HG03108 (cell line): ENCODE data around the gene TAOK3.
"Not testable (repeated sequence)": the region's sequence is repeated elsewhere in the genome, so short reads cannot be mapped to it uniquely, and the experiment has no call there.

Experiments used
- ATAC-seq: cut with Tn5 transposase; IDR thresholded peaks from one replicate; pipeline ENCODE4 v1.9.1; 2021; ENCODE audit warnings: moderate library complexity; ENCODE audit not compliant: unreplicated experiment

TAOK3 gene

DNA sequence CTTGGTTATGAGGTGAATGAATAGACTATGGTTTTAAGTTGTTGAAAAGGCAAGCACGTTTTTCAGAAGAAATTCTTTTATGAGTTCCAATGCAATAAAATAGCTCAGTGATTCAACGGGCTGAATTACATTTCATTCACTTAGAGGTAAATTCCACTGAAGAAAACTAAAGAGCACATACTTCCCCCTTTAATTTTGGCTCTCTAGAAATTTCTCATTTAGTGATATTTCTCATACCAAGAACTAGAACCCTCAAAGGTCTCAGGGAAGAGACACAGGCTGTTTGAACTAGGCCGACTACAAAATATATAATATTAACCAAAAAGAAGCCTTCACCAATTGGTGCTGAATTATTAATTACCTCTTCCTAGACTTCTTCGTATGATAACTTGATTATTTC, 68.6 kb downstream of the TAOK3 start:
- ATAC-seq = no peak

DNA sequence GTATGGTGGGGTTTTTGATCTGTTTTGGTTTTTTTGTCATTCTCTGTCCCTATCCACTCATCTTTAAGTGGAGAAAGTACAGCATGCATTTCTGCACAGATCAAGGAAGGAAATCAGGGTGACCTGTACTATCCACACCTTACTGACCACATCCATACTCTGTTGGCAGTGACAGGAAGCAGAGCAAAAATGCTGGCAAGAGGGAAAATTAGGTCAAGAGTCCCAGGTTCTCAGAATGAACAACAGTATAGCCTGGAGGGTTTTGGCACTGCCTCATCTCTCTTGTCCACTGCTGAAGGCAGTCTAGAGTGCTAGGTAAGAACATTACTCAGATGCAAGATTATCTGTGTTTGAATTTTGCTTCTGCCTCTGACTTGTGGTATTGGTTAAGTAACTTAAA, 70.7 kb downstream of the TAOK3 start:
- no peak for ATAC-seq

DNA sequence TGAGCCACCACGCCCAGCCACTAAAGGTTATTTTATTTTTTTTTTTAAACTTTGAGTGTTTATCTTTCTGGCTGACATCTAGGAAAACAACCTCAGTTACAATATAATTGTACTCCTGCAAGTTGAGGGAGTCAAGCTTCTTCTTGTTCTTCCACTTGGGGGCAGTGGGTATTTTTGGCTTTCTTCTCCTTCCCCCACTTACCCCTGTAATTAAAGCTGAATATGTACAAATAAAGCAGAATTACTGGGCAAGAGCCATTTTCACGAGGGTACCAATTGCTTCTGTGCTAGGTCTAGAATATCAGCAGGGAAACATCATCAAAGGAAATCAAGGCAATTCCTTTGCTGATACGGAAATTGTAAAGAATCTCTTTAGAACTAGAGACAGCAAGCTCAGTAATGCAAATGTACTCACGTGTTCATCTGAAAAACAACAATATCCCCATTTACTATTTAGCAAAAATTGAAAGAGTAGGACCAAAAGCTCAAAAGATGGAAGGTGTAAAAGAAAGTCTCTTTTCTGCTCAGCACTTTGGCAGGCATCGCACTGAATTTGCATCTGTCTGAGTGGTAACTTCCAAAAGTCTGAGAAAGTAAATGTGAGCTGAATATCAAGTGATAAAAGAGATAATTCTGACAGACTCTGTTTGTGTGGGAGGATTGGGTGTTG, 72.8 kb downstream of the TAOK3 start:
- ATAC-seq = no peak

DNA sequence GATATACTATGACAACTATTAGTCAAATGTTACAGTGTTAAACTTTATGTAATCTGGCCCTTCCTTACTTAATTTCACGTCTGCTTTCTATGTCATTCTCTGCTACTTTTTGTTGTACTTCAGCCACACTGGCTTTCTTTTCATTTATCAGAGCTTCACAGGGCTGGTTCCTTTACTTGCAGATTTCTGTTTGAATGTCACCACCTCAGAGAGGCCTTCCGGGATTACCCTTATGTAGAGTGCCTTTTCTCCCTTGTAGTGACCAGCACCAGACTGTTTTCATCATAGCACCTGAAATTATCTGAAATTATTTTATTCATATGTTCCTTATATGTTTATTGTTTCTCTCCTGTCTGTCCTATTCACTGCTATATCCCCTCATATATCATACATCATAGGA, 75.4 kb downstream of the TAOK3 start:
- no peak for ATAC-seq

DNA sequence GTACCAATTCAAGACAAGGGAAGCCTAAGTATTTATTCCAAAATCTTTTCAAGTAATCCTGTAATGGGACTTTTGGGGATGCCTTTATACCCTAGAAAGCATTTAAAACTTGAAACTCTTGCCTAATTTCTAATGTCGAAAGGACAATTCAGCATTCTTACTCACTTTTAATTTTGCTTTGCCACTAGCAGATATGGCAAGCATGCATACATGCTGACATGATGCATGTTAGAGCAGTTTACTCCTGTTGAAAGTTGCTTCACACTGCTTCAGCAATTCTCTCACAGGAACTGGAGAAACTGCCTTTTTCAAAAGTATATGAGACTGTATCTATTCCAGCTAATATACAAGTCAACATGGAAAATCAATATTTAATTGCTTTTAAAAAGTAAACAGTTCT, 79.9 kb downstream of the TAOK3 start:
- ATAC-seq = no peak

DNA sequence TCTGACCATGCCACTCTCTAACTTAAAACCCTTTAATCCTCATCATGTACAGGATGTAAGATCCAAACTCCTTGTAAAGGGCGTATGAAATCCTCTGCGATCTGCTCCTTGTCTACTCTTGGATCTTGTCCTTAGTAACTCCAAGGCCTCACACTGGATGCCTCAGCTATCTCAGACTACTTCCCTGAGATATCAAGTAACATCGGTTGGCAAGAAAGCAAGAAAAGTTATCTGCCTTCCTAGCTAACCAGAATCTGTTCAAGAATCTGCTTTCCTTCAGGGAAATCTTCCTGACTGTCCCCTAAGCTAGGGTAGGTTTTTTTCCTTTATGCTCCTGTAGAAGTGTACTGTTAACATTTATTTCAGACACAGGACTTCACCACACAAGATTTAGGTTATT, 82.6 kb downstream of the TAOK3 start:
- ATAC-seq = no peak

DNA sequence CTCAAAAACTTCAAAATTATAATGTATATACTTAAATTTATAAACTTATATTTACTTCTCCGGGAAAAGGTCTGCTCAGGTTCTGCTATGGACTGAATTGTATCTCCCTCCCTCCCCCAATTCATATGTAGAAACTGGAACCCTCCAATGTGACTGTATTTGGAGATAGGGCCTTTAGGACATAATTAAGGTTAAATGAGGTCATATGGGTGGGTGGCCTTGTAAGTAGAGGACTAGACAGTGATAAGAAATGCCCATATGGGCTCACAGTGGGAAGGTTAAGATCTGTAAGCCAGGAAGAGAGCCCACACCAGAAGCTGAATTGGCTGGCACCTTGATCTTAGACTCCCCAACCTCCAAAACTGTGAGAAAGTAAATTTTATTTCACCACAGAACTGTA, 84.5 kb downstream of the TAOK3 start:
- no peak for ATAC-seq

DNA sequence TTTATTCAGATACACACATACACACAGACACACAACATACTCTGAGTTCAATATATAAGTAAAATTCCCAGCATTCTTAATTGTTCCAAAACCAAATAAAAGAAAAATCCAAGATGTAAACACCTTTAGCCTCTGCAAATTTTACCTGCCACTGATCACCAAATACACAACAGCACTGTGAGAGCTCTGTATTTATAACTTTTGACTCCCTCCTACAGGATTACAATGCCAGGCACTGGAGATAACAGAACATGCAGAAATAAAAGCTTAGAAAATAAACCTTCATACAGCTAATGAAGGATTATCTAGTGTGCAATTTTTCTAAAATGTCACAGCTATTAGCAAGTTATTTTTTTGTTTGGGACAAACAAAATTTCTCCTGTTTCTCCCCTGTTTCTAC, 85.0 kb downstream of the TAOK3 start:
- ATAC-seq = no peak

DNA sequence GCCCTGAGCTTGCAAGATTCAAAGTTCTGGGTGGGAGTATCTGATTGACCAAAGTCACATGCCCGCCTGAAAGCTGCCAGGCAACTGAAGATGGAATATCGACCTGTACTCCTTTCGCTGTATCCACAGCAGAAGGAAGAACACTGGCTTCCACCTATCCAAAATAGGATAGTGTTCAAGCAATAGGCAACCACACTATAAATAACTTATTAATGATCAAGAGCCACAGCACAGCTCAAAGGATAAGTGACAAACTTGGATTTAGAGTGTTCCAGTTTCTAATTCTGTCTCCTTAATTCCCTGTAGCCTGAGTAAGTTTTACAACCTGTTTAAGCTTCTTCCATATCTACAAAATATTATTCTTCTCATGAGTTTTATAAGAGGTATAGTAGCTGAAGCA, 89.9 kb downstream of the TAOK3 start:
- no peak for ATAC-seq

DNA sequence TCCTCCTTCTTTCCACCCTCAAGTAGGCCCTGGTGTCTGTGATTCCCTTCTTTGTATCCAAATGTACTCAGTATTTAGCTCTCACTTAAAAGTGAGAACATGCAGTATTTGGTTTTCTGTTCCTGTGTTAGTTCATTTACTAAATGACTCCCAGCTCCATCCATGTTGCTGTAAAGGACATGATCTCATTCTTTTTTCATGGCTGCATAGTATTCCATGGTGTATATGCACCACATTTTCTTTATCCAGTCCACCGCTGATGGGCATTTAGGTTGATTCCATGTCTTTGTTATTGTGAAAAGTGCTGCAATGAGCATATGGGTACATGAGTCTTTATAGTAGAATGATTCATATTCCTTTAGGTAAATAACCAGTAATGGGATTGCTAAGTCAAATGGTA, 94.4 kb downstream of the TAOK3 start:
- ATAC-seq = not testable (repeated sequence)

DNA sequence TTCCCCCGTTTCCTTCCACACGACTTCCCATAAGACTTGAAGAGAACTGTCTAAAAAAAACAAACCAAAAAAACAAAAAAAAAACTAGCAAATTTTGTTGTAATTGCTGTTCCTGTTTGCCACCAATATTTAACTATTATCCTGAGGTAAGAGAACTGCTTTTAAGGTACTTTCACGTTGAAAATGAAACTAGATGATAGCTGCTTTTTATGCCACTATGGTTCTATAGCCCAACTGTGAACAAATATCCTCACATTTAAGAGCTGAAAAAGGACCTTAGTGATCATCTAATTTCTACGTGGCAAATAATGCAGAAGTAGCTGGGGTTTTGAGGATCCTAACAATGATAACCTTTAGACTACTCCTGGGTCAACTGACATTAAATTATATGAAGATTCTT, 98.6 kb downstream of the TAOK3 start:
- ATAC-seq = peak; percentile 56

DNA sequence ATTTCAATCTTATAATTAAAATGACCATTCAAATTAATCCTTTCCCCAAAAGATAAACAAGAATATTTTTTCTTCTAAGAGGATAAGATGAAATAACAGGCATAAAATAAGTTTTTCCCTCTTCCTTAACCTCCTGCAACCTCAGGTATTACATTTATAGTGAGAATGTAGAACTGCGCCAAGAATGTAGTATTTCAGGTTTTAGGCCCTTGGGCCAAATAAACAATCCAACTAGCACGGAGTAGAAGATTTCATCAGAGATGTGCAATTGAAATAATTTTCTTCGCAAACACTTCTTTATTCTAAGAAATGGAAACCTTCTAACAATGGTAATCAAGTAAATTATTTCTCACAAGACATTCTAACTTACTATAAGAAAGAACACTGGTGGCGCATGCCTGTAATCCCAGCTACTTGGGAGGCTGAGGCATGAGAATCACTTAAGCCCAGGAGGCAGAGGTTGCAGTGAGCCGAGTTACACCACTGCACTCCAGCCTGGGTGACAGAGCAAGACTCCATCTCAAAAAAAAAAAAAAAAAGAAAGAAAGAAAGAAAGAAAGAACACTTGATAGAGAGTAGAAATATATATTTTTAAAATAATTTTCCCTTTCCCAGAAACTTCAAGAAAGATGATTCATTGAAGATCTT, 100.8 kb downstream of the TAOK3 start:
- no peak for ATAC-seq

DNA sequence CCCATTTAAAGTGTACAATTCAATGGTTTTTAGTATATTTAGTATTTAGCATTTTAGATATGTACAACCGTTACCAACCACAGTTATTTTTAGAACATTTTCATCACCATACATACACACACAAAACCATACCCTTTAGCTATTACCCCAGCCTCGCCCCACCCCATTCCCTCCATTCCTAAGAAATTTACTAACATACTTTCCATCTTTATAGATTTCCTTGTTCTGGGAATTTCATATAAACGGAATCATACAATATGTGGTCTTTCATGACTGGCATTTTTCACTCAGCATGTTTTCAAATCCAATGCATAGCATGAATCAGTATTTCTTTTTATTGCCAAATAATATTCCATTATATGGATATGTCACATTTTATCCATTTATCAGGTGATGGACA, 101.5 kb downstream of the TAOK3 start:
- ATAC-seq = no peak

DNA sequence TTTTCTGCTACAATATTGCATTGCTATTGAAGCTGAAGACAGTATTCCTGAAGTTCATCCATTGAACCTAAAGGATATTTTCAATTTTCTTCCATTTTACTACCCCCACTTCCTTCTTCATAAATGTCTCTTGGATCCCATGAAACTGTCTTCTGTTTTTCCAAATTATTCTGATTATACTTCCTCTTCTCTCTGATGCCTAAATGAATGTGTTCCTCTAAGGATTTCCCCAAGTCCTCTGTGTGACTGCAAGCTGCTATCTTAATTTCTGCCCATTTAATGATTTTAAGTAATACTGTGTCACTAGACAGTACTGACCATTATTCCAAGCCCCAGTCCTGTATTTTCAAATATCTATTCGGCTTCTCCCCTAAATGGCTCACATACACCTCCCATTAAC, 102.9 kb downstream of the TAOK3 start:
- no peak for ATAC-seq

DNA sequence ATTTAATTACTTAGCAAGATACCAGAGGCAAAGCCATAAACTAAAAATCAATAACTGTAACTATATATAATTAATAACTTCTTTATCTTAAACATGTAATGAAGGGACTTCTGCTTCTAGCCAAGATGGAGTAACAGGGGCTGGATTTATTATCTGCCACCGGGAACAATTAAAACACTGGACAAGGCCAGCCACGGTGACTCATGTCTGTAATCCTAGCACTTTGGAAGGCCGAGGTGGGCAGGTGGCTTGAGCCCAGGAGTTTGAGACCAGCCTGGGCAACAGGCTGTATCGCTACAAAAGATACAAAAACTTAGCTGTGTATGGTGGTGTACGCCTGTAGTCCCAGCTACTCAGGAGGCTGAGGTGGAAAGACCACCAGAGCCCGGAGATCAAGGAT, 113.6 kb downstream of the TAOK3 start:
- no peak for ATAC-seq

DNA sequence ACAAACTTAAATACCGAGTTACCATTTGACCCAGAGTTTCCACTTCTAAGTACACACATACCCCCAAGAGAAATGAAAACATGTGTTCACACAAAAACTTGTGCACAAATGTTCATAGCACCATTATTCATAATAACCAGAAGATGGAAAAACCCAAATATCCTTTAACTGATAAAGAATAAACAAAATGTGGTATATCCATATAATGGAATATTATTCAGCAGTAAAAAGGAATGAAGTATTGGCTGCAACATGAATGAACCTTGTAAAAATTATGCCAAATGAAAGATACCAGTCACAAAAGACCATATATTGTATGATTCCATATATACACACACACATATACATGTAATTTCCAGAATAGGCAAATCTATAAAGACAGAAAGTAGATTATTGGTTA, 116.4 kb downstream of the TAOK3 start:
- ATAC-seq = no peak

DNA sequence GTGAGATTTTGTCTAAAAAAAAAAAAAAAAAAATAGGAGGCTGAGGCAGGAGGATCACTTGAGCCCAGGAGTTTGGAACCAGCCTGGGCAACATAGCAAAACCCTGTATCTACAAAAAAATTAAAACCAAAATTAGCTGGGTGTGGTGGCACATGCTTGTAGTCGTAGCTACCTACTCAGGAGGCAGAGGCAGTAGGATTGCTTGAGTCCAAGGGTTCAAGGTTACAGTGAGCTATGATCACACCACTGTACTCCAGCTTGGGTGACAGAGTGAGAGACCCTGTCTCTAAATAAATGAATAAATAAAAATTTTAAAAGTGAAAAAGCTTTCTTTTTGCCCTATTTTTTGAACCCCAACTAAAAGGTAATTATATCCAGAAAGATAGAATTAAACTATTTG, 123.2 kb downstream of the TAOK3 start:
- no peak for ATAC-seq

DNA sequence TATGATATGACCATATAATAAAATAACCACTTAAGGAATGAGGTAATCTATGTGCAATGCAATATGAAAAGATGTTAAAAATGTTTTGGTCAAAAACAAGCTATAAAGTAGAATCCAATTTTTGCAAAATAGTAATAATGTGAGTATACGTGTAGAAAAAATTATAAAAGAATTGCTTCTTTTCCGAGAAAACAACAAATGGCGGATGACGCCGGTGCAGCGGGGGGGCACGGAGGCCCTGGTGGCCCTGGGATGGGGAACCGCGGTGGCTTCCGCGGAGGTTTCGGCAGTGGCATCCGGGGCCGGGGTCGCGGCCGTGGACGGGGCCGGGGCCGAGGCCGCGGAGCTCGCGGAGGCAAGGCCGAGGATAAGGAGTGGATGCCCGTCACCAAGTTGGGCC, 126.8 kb downstream of the TAOK3 start:
- not testable (repeated sequence) for ATAC-seq

DNA sequence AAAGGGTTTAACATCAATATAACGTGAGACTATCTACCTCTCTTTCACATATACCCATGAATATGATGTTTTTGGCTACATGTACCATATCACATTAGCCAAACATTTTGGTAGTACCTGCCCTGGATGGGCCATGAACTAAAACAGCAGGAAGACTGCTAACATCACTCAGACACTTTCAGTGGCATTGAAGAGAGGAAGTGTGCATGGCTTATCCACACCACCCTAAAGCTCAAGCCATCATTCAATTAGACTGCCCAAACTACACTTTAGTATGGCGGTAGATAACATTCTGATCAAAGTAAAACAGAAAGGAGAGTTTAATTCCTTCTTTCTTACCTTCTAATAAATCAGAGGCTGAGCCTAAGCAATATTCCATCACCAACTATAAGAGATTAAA, 133.8 kb downstream of the TAOK3 start:
- no peak for ATAC-seq

DNA sequence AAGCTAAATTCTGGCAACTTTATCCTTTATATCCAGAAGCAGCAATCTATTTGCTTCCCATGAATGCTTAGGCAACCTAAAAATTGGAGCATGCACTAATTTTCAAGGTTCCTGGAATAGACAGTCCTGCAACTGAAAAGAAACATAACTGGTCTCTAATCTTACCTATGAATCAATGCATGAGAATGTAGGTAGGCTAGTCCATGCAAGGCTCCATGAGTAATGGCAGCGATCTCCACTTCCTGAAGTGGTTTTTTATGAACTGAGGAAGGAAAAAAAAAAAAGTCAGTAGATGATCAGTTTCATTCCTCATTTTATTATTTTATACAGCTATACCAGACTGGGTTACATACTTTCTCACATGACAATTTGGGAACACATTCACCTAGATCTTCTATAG, 134.8 kb downstream of the TAOK3 start:
- ATAC-seq = no peak

DNA sequence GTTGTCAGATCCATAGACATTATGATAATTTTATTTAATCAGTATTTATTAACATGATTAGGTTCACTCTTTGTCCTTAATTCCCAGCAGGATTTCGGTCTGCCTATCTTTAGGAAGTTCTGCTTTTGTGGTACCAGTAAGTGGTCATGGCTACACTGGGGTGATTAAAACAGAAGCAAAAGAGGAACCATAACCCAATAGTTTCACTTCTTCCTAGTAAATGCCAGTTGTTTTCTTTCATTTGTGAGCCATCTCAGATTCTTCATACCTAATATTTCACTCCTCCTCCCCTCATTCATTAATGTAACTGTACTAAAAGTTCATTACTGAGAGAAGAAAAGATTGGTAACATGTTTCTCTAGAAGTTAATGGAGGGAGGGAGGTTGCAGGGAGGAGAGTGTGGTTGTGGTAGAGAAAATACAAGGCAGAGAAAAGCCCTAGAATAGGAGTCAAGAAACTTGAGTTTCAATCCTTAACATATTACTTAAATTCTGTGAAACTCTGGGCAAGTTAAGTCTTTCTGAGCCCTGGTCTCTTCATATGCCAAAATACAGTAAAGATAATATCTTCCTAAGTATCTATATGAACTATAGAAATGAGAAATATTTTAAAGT, 135.5 kb downstream of the TAOK3 start:
- peak; percentile 83 for ATAC-seq

DNA sequence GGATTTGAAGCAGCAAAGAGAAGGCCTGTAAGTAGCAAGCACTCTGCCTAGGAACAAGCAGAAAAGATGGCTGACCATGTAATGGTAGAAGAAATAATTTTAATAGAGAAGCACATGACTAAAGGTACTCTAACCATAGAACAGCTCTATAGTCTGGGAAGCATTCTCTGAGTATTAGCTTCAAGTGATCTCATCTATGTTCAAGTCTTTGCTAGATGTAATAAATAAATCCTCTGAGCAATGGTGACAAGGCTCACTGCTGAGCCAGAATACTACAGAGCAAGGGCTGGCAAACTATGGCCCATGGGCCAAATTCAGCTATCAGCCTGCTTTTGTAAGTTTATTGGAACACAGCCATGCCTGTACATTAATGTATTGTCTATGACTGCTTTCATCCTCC, 152.0 kb downstream of the TAOK3 start:
- no peak for ATAC-seq

DNA sequence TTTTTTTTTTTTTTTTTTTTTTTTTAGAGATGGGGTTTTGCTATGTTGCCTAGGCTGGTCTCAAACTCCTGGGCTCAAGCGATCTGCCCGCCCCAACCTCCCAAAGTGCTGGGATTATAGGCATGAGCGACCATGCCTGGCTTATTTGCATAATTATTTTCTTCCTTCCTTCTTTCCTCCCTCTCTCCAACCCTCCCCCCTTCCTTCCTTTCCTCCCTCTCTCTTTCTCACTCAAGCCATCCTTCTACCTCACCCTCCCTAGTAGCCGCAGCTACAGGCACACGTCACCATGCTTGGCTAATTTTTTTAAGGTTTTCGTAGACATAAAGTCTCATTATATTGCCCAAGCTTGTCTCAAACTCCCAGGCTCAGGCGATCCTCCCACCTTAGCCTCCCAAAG, 152.9 kb downstream of the TAOK3 start:
- ATAC-seq = no peak
